K562 (cell line): ENCODE measurements around the gene TAL1. TPM values are rescaled to one million over a fixed set of nuclear protein-coding genes. Genes with fewer than 3 reads are reported as not detected.

Experiments
- CC2D1A ChIP-seq: fragments of 450-650 bp; IDR thresholded peaks from 2 replicates; pipeline ENCODE4 v1.6.1; 2017; ENCODE audit warnings: mild to moderate bottlenecking
- FOXP1 ChIP-seq: sonication (generic); formaldehyde crosslinking; IDR thresholded peaks from 2 replicates; pipeline ENCODE4 v1.8.0; 2022; ENCODE audit warnings: mild to moderate bottlenecking, missing genetic modification reagents
- HDGF ChIP-seq: fragments of 450-650 bp; IDR thresholded peaks from 2 replicates; pipeline ENCODE4 v1.6.1; 2016
- JUN ChIP-seq, 2 experiments: sonication (generic) in 1 of 2; formaldehyde crosslinking in 1 of 2; IDR thresholded peaks; 2 replicates each; pipeline versions ENCODE4 v1.6.1 to v1.8.0; 2012 to 2022; ENCODE audit warnings: borderline replicate concordance in 2 of 2, mild to moderate bottlenecking in 2 of 2, improper control_type of control experiment in 1 of 2, low read depth in 1 of 2, low read length in 1 of 2, missing genetic modification reagents in 1 of 2
- LEF1 ChIP-seq: fragments of 450-650 bp; IDR thresholded peaks from 2 replicates; pipeline ENCODE4 v1.6.1; 2016; ENCODE audit warnings: mild to moderate bottlenecking
- MAZ ChIP-seq, 2 experiments: fragments of 450-650 bp in 1 of 2; sonication (generic) in 1 of 2; formaldehyde crosslinking; IDR thresholded peaks in 1 of 2; conservative IDR thresholded peaks in 1 of 2; 2 replicates each; pipeline versions ENCODE4 v1.4.0 to v1.5.0; 2020; ENCODE audit warnings: mild to moderate bottlenecking in 1 of 2, missing genetic modification reagents in 1 of 2
- MTA1 ChIP-seq: fragments of 450-650 bp; IDR thresholded peaks from 2 replicates; pipeline ENCODE4 v1.6.1; 2017; ENCODE audit warnings: borderline replicate concordance
- NRF1 ChIP-seq, 2 experiments: fragments of 450-650 bp; IDR thresholded peaks in 1 of 2; conservative IDR thresholded peaks in 1 of 2; 2 replicates each; pipeline ENCODE4 v1.6.1; 2014; ENCODE audit warnings: mild to moderate bottlenecking in 2 of 2
- POLR2G ChIP-seq: fragments of 200-400 bp; formaldehyde crosslinking; IDR thresholded peaks from 2 replicates; pipeline ENCODE4 v1.6.1; 2017; ENCODE audit warnings: low read depth, mild to moderate bottlenecking, antibody characterized with exemption, low read length, moderate library complexity
- SAFB2 ChIP-seq: fragments of 200-400 bp; formaldehyde crosslinking; IDR thresholded peaks from 2 replicates; pipeline ENCODE4 v1.6.1; 2018; ENCODE audit warnings: borderline replicate concordance, low read length, low read depth, moderate library complexity; ENCODE audit not compliant: severe bottlenecking
- SRSF9 ChIP-seq: fragments of 200-400 bp; formaldehyde crosslinking; IDR thresholded peaks from 2 replicates; pipeline ENCODE4 v1.6.1; 2017; ENCODE audit warnings: low read depth, low read length, borderline replicate concordance
- ZBTB7A ChIP-seq: IDR thresholded peaks from 2 replicates; pipeline ENCODE4 v1.6.1; 2011; ENCODE audit warnings: low read depth, mild to moderate bottlenecking, low read length, moderate library complexity, borderline replicate concordance; ENCODE audit not compliant: control insufficient read depth
- ZNF592 ChIP-seq: fragments of 450-650 bp; IDR thresholded peaks from 2 replicates; pipeline ENCODE4 v1.6.1; 2017; ENCODE audit warnings: antibody characterized with exemption, mild to moderate bottlenecking
- polyA plus RNA-seq, 8 experiments: library from polyadenylated mRNA; depleted of rRNA in 4 of 8; stranded (reverse) in 5 of 8; unstranded in 3 of 8; fragments of >200 nt; fragmentation: Nextera tagmentation in 2 of 8; fragmentation: Illumina TruSeq in 1 of 8; extraction: Ambion mirVana in 2 of 8; extraction: Trizol in 1 of 8; gene quantifications; 2 replicates each; pipeline versions ENCODE4 v1.2.1 to v1.2.3, GENCODE V29; 2011 to 2014; ENCODE audit warnings: inconsistent platforms in 1 of 8, missing spikeins in 1 of 8
- total RNA-seq, 7 experiments: library from RNA; depleted of rRNA in 6 of 7; stranded (reverse); fragments of >200 nt in 6 of 7; fragmentation: Illumina TruSeq in 2 of 7; extraction: Trizol in 2 of 7; gene quantifications; 2 replicates each; pipeline versions ENCODE4 v1.2.1 to v1.2.3, GENCODE V29; 2011 to 2021; ENCODE audit warnings: low replicate concordance in 1 of 7
- TF ChIP-seq, protein P1 (sequence below): sonication (generic); formaldehyde crosslinking; IDR thresholded peaks from 2 replicates; pipeline ENCODE4 v1.9.0; 2022; ENCODE audit warnings: mild to moderate bottlenecking, missing genetic modification reagents
- TF ChIP-seq, protein P2 (sequence below), 2 experiments: fragments of 450-650 bp; IDR thresholded peaks; 2 replicates each; pipeline ENCODE4 v1.6.1; 2018; ENCODE audit warnings: mild to moderate bottlenecking in 2 of 2, low read depth in 1 of 2; ENCODE audit not compliant: partially characterized antibody in 2 of 2
- TF ChIP-seq, protein P3 (sequence below): IDR thresholded peaks from 2 replicates; pipeline ENCODE4 v1.6.1; 2012; ENCODE audit warnings: low read depth, low read length, improper control_type of control experiment, borderline replicate concordance

TAL1 gene
- total and polyA plus RNA-seq, 9 of the 15 experiments (the other 6 are each of a cell fraction or from before 2014, with no cell fraction given) = 18.5 to 106 (median 59.7) TPM

GRCh38 chr1:47230692-47231300 lies 1.2 kb downstream of the TAL1 start (continued):
- peak; percentile 62; the same call in 1 of the 2 replicates for TF ChIP-seq ZBTB7A
- no peak for TF ChIP-seq LEF1
- 0 out of 2 replicates have a peak, but pooled peaks have one; percentile 31 for TF ChIP-seq FOXP1
- TF ChIP-seq, protein P1, sequence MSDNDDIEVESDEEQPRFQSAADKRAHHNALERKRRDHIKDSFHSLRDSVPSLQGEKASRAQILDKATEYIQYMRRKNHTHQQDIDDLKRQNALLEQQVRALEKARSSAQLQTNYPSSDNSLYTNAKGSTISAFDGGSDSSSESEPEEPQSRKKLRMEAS (CRISPR knock-in tag) = 0 out of 2 replicates have a peak, but pooled peaks have one; percentile 43
- TF ChIP-seq MTA1 = no peak
- TF ChIP-seq CC2D1A = no peak
- no peak for TF ChIP-seq HDGF
- TF ChIP-seq, protein P2, sequence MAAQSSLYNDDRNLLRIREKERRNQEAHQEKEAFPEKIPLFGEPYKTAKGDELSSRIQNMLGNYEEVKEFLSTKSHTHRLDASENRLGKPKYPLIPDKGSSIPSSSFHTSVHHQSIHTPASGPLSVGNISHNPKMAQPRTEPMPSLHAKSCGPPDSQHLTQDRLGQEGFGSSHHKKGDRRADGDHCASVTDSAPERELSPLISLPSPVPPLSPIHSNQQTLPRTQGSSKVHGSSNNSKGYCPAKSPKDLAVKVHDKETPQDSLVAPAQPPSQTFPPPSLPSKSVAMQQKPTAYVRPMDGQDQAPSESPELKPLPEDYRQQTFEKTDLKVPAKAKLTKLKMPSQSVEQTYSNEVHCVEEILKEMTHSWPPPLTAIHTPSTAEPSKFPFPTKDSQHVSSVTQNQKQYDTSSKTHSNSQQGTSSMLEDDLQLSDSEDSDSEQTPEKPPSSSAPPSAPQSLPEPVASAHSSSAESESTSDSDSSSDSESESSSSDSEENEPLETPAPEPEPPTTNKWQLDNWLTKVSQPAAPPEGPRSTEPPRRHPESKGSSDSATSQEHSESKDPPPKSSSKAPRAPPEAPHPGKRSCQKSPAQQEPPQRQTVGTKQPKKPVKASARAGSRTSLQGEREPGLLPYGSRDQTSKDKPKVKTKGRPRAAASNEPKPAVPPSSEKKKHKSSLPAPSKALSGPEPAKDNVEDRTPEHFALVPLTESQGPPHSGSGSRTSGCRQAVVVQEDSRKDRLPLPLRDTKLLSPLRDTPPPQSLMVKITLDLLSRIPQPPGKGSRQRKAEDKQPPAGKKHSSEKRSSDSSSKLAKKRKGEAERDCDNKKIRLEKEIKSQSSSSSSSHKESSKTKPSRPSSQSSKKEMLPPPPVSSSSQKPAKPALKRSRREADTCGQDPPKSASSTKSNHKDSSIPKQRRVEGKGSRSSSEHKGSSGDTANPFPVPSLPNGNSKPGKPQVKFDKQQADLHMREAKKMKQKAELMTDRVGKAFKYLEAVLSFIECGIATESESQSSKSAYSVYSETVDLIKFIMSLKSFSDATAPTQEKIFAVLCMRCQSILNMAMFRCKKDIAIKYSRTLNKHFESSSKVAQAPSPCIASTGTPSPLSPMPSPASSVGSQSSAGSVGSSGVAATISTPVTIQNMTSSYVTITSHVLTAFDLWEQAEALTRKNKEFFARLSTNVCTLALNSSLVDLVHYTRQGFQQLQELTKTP (IDR thresholded peaks at IDR 0.05; ENCODE audit: low read depth in 1 of 2, partially characterized antibody in 2 of 2) = no peak
- TF ChIP-seq SRSF9 = no peak
- peak; percentile 63; the same call in 1 of the 2 replicates for TF ChIP-seq ZNF592
- TF ChIP-seq MAZ (CRISPR knock-in tag; conservative IDR thresholded peaks at IDR 0.05 in 1 of 2, IDR thresholded peaks at IDR 0.05 in 1 of 2) = peak in 1 of 2 experiments; percentile 63; a peak in 2 of 4 replicates
- TF ChIP-seq NRF1 (conservative IDR thresholded peaks at IDR 0.05 in 1 of 2, IDR thresholded peaks at IDR 0.05 in 1 of 2) = no peak
- TF ChIP-seq, protein P3, sequence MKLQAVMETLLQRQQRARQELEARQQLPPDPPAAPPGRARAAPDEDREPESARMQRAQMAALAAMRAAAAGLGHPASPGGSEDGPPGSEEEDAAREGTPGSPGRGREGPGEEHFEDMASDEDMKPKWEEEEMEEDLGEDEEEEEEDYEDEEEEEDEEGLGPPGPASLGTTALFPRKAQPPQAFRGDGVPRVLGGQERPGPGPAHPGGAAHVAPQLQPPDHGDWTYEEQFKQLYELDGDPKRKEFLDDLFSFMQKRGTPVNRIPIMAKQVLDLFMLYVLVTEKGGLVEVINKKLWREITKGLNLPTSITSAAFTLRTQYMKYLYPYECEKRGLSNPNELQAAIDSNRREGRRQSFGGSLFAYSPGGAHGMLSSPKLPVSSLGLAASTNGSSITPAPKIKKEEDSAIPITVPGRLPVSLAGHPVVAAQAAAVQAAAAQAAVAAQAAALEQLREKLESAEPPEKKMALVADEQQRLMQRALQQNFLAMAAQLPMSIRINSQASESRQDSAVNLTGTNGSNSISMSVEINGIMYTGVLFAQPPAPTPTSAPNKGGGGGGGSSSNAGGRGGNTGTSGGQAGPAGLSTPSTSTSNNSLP = no peak
- no peak for TF ChIP-seq SAFB2
- no peak for TF ChIP-seq JUN (IDR thresholded peaks at IDR 0.05; ENCODE audit: borderline replicate concordance, low read depth, low read length)
- TF ChIP-seq JUN (CRISPR knock-in tag; IDR thresholded peaks at IDR 0.05; ENCODE audit: borderline replicate concordance) = 0 out of 2 replicates have a peak, but pooled peaks have one; percentile 38
- peak; percentile 72 for TF ChIP-seq POLR2G
